SIG-M5 (cell line): Measurements from ENCODE around the gene ZDHHC16.
"Not testable (repeated sequence)": the region's sequence is repeated elsewhere in the genome, so short reads cannot be mapped to it uniquely, and the experiment has no call there.

Source experiments
- DNase-seq: peaks from one replicate; lab custom pipeline; 2025; lab: John Stamatoyannopoulos, UW

Gene ZDHHC16

DNA sequence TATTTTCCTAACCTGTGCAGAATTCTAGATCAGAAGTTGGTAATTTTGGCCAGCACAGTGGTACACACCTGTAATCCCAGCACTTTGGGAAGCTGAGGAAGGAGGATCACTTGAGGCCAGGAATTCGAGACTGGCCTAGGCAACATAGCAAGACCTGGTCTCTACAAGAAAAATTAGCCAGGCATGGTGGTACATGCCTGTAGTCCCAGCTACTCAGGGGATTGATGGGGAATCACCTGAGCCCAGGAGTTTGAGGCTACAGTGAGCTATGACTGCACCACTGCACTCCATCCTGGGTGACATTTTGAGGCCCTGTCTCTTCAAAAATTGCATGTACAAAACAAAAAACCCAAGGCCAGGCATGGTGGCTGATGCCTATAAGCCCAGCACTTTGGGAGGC is 11.4 kb upstream of the ZDHHC16 start:
- no peak for DNase-seq

GRCh38 chr10:97435211-97435610 is 10.8 kb upstream of the ZDHHC16 start:
- DNase-seq, result no peak

DNA sequence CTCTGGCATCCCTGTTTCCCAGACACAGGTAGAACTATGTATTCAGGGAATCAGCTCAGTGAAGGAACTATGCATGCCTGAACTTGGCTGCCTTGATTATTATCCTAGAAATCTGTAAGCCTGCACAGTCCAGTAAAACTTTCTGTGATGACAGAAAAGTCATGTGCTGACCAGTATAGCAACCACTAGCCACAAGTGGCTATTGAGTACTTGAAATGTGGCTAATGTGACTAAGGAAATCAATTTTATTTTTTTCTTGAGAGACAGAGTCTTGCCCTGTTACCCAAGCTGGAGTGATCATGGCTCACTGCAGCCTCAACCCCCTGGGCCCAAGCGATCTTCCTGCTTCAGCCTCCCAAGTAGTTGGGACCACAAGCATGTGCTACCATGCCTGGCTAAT is 3.7 kb upstream of the ZDHHC16 start:
- DNase-seq, result no peak

DNA sequence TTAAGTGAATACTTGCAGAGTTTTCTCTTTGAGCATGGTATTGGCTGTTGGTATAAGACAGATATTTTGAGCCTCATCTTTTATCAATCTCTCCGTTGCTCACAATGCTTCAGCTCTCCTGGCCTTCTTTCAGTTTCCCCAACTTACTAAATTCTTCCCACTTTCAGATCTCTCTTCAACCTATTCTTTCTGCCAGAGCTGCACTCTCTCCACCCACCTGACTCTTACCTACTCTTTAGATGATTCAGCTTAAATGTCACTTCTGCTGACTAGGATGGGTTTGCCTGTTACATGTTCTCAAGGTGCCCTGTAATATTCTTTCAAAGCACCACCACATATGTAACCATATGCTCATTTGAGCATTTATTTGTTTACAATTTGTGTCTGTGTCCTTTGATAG is 1.8 kb upstream of the ZDHHC16 start:
- no peak for DNase-seq

DNA sequence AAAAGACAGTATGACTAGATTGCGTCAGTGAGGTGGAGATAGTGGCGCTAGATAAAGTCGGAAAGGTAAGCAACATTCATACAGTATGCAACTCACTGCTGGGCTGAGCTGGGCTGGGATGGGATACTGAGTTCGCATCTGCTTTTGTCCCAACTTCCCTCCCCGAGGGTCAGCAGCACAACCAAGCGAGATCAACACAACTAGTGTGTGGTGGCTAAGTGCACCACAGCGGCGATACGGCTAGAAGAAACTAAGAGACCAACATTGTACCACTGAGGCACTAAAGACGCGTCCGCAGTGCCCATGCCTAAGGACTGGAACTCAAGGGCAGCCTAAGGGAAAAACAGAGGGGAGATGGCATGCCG is 636 bp upstream of the ZDHHC16 start:
- no peak for DNase-seq

- DNase-seq, result no peak
Measured at GRCh38 chr10:97450828-97451227, 4.9 kb downstream of the ZDHHC16 start.

GRCh38 chr10:97451605-97452004 is 5.6 kb downstream of the ZDHHC16 start:
- no peak for DNase-seq

GRCh38 chr10:97452352-97452751 is 6.4 kb downstream of the ZDHHC16 start:
- DNase-seq, result no peak

DNA sequence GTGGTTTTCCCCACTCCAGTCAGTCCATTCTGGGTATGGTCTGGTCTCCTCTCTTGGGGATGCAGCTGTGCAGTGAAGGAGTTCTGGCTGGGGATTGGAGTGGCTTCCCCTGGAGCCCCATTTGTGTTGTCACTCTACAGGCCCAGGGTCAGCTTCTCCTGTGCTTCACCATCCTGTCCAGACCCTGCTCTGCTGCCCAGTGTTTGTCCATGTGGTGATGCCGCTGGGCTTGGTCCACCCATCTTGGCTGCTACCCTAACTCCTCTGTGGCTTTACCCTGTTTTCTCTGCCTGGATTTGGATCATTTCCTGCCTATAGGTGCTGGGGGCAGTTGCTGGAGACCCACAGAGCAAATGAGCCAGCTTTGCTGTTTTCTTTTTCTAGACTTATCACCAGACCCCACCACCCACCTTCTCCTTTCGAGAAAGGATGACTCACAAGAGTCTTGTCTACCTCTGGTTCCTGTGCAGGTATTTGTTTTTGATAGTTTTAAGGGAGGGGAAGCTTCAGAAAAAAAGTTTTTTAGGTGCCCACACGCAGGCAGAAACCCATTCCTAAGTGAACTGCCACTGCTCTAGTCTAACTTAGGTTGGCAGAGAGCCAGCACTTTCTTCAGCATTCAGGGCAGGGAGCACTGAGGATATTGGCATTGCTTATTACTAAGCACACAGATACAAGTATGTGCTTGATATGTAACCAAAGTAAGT is 8.5 kb downstream of the ZDHHC16 start:
- no peak for DNase-seq

GRCh38 chr10:97456034-97456685 is 10.2 kb downstream of the ZDHHC16 start:
- DNase-seq, result no peak

- no peak for DNase-seq
Measured at GRCh38 chr10:97456686-97457065, 10.7 kb downstream of the ZDHHC16 start.

DNA sequence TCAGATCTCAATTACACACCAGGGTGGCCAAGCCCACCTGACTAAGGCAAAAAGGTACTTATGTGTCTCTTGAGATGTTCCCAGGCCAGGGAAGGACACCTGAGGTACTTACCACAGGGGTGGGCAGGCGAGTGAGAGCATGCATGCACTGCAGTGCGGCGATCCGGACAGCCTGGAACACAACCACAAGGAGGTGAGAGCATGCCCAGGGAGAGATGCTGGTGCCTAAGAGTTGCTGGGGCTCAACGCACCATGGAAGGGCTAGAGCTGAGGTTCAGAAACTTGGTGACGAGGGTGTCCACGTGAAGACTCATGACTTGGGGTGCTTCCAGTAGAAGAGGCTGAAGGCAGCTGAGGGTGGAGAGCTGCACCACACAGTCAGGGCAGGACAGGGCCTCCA is 13.1 kb downstream of the ZDHHC16 start:
- no peak for DNase-seq

- DNase-seq, result no peak
Measured at GRCh38 chr10:97459933-97460332, 14.0 kb downstream of the ZDHHC16 start.

DNA sequence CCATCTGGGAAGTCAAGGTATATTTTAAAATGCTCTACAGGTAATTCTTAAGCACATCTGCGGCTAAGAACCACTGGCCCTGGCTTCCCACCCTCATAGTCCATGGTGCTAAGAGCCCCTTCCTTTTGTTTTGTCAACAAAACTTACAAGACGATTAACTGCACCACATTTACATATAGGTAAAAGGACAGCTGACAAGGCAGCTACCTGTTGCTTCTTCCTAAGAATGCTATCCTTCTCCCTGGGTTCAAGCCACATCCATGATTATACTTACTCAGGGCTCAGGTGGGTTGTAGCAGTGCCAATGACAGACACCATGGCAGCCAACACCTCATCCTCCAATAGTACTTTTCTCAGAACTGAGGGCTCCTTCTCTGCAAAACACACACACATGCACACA is 16.3 kb downstream of the ZDHHC16 start:
- no peak for DNase-seq

DNA sequence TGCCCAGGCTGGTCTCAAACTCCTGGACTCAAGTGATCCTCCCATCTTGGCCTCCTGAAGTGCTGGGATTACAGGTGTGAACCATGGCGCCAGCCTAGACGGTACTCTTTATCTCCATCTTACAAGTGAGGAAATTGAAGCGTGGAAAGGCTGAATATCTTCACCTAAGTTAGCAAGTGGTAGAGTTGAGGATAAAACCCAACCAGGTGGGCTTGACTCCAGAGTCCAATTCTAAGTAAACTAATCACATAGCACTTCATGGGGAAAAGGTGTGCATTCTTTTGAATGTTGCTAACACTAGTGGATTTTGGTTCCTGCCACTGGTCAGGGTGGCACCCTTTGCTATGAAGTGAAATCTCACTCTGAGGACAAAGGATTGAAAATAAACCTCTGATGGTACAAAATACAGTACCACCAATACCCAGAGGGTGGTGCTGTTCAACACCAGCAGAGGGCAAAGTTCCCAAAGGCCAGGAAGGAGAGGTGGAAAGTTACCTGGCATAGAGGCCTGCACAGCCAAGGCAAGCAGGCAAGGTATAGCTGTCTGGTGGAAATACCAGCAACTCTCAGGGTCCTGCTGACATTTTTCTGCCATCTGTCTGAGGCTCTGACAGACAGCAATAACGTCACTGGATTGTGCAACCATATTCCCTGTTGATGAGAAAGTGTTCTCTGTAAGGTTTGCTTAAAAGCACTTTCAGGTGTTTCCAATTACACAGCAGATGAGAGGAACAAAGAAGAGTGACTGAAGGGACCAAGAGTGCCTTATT is 17.6 kb downstream of the ZDHHC16 start:
- no peak for DNase-seq

- no peak for DNase-seq
Measured at GRCh38 chr10:97464226-97464625, 18.3 kb downstream of the ZDHHC16 start.

GRCh38 chr10:97465982-97466381 is 20.0 kb downstream of the ZDHHC16 start:
- no peak for DNase-seq

- DNase-seq, result no peak
Measured at GRCh38 chr10:97466755-97467154, 20.8 kb downstream of the ZDHHC16 start.

DNA sequence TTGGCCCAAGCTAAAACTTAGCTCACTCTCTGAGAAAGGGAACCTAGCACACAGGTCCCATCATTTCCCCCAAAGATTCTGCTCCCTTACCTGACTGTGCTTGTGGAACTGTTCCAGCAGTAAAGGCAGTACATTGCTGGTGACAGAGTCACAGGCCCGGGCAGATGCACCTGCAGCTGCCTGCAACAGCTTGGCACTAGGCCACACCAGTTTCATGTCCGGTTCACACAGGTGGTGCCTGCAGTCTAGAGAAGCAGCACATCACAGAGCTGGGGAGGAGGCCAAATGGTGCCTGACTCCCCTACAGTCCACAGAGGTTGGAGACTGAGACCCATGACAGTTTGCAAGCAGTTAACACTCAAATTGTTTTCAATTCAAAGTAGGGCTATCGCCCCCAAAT is 22.2 kb downstream of the ZDHHC16 start:
- no peak for DNase-seq

DNA sequence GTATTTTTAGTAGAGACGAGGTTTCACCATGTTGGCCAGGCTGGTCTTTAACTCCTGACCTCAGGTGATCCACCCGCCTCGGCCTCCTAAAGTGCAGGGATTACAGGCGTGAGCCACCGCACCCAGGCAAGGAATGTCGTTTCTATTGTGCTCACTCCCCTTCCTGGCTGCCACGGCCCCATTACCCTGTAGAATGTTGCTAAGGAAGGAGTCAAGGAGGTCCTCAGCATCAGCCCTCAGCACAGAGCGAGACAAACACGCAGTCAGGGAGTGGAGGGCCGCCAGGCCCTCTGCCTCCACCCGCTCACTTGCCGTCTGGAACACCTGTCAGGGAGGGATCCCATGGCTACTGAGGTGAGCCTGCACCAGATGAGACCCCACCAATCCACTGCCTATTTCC is 22.8 kb downstream of the ZDHHC16 start:
- DNase-seq, result not testable (repeated sequence)

GRCh38 chr10:97474918-97475317 is 28.9 kb downstream of the ZDHHC16 start:
- DNase-seq, result no peak

- DNase-seq, result no peak
Measured at GRCh38 chr10:97475936-97476594, 30.1 kb downstream of the ZDHHC16 start.

DNA sequence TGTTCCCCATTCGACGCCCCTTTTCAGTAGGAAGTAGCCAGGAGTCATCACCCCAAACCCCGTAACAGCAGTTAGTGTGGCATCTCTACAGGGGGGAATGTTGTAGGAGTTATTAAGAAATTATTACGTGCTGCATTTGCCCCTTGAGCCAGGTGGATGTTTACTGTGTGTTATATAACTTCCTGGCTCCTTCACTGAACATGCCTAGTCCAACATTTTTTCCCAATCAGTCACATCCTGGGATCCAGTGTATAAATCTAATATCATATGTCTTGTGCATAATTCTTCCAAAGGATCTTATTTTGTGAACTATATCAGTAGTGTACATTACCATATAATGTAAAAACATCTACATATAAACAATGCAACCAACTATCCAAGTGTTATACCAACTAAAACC is 33.4 kb downstream of the ZDHHC16 start:
- DNase-seq, result not testable (repeated sequence)
